GM19463 (cell line): ENCODE measurements around the gene ACOT4.
"Not testable (repeated sequence)": the region's sequence is repeated elsewhere in the genome, so short reads cannot be mapped to it uniquely, and the experiment has no call there.

Experiments
- ATAC-seq: cut with Tn5 transposase; IDR thresholded peaks from one replicate; pipeline ENCODE4 v1.9.1; 2021; ENCODE audit warnings: mild to moderate bottlenecking, moderate library complexity; ENCODE audit not compliant: unreplicated experiment

Gene ACOT4

GRCh38 chr14:73630009-73630780, 38.5 kb downstream of the ACOT4 start:
- no peak for ATAC-seq

- no peak for ATAC-seq
Measured at GRCh38 chr14:73633116-73634010, 41.7 kb downstream of the ACOT4 start.

GRCh38 chr14:73634011-73634833, 42.5 kb downstream of the ACOT4 start:
- no peak for ATAC-seq

GRCh38 chr14:73636355-73636754, 44.7 kb downstream of the ACOT4 start:
- ATAC-seq: not testable (repeated sequence)

- ATAC-seq: no peak
Measured at GRCh38 chr14:73637830-73638229, 46.2 kb downstream of the ACOT4 start.

GRCh38 chr14:73640796-73641365, 49.2 kb downstream of the ACOT4 start:
- no peak for ATAC-seq

GRCh38 chr14:73644531-73645247, 53.0 kb downstream of the ACOT4 start, which contains the start of gene DNAL1:
Gene DNAL1, plus strand, starts transcription at chr14:73644986. Its CDS starts 54 bp downstream, at chr14:73645040.
- ATAC-seq: peak; percentile 99

GRCh38 chr14:73645248-73645610, 53.6 kb downstream of the ACOT4 start:
- ATAC-seq: no peak
